Measurements from ENCODE around the gene SLC5A10.

Gene SLC5A10

GRCh38 chr17:18961634-18962493 lies 9.9 kb downstream of the SLC5A10 start:
- no peak for DNase-seq
- in situ Hi-C loops (cut with MboI; ENCODE audit: low pct_unique_long_range_greater_than_20kb, low sequenced_read_pairs) = loop anchor here (10.0 kb wide), 1 partner anchor 53 kb away; no protein-coding TSS in a partner anchor

- DNase-seq = no peak
- in situ Hi-C loops (cut with MboI; ENCODE audit: low pct_unique_long_range_greater_than_20kb, low sequenced_read_pairs) = loop anchor here (10.0 kb wide), 1 partner anchor 52 kb away; no protein-coding TSS in a partner anchor
Measured at GRCh38 chr17:18962494-18962815, 10.5 kb downstream of the SLC5A10 start.

DNA sequence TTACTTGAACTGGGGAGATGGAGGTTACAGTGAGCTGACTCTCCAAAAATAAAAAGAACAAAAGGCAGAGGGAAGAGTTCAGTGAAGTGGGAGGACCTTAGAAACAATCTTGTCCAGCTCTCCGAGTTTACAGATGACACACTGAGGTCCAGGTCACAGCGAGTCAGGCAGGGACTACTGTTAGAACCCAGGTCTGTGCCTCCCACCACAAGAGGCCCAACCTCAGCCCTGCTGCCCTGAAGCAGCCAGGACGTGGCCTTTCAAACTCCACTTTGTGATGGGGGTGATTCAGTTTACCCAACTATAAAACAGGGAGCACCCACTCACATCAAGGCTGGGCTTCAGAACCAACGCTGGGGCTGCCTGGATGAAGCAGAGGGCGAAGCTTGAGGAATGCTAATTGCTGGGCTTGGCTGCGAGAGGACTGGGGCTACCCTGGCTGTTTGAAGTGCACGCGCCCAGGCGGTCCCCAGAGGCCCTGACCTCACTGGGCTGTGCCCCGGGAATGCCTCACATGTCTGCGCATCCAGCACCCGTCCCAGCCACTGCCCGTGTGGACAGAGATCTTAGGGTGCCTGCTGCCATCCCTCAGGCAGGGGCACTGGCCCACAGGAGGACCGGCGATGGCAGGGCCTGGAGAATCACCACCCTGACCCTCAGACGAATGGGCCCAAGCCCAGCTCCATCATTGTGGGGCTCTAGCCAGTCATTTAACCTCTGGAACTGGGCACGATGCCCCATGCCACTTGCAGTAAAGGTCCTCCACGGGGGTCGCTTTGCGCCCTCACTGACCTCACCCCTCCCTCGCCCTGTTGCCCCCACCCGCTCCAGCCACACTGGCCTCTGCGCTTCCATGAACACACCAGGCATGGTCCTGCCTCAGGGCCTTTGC lies 11.4 kb downstream of the SLC5A10 start:
- no peak for DNase-seq
- in situ Hi-C loops (cut with MboI; ENCODE audit: low pct_unique_long_range_greater_than_20kb, low sequenced_read_pairs) = loop anchor here (10.0 kb wide), 1 partner anchor 51 kb away; no protein-coding TSS in a partner anchor

DNA sequence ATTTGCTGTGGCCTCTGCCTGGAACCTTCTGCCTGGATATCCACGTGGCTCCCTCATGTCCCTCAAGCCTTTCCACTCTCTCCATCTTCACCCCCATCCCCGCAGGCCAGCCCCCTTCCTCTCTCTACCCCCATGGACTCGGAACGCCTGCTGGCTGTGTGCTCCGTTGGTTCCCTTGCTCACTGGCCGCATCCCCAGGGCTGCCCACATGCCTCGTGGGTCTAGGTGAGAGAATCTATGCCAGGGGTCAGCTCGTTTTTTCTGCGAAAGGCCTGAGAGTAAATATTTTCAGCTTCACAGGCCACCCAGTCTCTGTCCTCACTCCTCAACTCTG lies 12.0 kb downstream of the SLC5A10 start:
- in situ Hi-C loops (cut with MboI; ENCODE audit: low pct_unique_long_range_greater_than_20kb, low sequenced_read_pairs) = loop anchor here (10.0 kb wide), 1 partner anchor 51 kb away; no protein-coding TSS in a partner anchor
- no peak for DNase-seq

DNA sequence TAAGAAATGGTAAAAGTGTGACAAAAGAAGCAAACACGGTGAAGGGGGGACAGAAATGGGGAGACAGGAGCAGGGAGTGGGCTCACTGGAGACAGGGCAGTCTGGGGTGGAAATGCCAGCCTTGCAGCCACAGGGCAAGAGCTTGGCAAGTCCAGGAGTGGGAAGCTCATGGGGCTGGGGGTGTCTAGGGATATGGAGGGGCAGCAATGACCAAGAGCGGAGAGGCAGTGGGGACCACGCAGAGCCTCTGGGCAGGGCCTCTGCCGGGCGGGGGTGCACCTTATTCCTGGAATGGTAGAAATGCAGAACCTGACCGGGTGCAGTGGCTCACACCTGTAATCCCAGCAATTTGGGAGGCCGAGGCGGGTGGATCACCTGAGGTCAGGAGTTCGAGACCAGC lies 12.6 kb downstream of the SLC5A10 start:
- in situ Hi-C loops (cut with MboI; ENCODE audit: low pct_unique_long_range_greater_than_20kb, low sequenced_read_pairs) = loop anchor here (10.0 kb wide), 1 partner anchor 50 kb away; no protein-coding TSS in a partner anchor
- DNase-seq = no peak

GRCh38 chr17:18965530-18966236 lies 13.7 kb downstream of the SLC5A10 start:
- in situ Hi-C loops (cut with MboI; ENCODE audit: low pct_unique_long_range_greater_than_20kb, low sequenced_read_pairs) = loop anchor here (10.0 kb wide), 1 partner anchor 49 kb away; no protein-coding TSS in a partner anchor
- DNase-seq = no peak

- no peak for DNase-seq
- in situ Hi-C loops (cut with MboI; ENCODE audit: low pct_unique_long_range_greater_than_20kb, low sequenced_read_pairs) = loop anchor here (10.0 kb wide), 1 partner anchor 48 kb away; no protein-coding TSS in a partner anchor
Measured at GRCh38 chr17:18966831-18967624, 15.1 kb downstream of the SLC5A10 start.

DNA sequence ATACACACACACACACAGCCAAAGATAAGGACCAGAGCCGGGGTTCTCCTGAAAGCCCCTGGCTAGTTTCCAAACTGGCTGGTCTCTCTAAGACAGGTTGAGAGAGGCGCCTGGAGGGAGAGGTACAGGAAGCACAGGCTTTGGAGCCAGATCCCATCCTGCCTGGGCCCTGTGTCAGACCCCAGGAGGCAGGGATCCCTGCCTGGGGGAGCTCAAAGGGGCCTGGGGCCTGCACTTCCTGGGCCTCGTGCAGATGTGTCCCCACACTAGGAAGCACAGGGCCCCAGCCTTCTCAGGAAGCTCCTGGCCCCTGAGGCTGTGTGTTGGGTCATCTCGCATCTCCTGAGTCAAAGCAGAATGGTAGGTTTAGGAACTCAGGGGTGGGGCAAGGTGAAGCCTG lies 16.0 kb downstream of the SLC5A10 start:
- in situ Hi-C loops (cut with MboI; ENCODE audit: low pct_unique_long_range_greater_than_20kb, low sequenced_read_pairs) = loop anchor here (10.0 kb wide), 1 partner anchor 47 kb away; no protein-coding TSS in a partner anchor
- peak; percentile 10 for DNase-seq

- DNase-seq = peak; percentile 15
- in situ Hi-C loops (cut with MboI; ENCODE audit: low pct_unique_long_range_greater_than_20kb, low sequenced_read_pairs) = loop anchor here (10.0 kb wide), 1 partner anchor 46 kb away; no protein-coding TSS in a partner anchor
Measured at GRCh38 chr17:18968345-18968744, 16.4 kb downstream of the SLC5A10 start.

DNA sequence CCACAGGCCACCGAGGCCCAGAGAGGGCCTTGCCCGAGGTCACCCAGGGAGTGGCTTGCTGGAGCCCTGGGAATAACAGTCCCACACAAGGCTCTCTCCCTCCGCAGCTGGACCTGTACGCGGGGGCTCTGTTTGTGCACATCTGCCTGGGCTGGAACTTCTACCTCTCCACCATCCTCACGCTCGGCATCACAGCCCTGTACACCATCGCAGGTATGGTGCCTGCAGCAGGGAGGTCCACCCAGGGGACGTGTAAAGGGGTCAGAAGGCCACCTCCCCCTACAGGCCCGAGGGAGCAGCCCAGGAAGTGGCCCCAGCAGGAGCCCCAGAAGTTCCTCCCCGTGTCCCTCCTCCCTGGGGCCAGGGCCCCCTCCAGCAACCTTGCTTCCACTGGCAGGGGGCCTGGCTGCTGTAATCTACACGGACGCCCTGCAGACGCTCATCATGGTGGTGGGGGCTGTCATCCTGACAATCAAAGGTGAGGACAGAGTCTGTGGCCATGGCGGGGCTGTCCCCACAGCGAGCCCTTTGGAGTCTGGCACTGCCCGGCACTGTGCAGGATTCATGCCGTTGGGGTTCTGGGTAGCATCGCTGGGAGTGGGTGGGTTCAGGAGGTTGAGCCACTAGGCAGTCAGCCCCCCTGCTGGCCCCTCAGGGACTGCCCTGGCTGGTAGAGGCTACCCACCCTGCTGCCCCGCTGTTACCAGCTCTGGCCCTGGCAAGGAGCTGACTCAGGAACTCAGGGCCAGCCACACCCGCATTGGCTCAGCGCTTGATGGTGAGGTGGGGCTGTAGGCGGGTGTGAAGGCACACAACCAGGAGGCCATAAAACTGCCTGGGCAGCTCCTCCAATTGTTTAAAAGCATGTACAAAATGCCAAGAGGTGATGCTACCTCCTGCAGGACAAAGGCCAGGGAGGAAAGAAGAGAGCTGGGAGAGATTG lies 17.3 kb downstream of the SLC5A10 start:
- in situ Hi-C loops (cut with MboI; ENCODE audit: low pct_unique_long_range_greater_than_20kb, low sequenced_read_pairs) = loop anchor here (10.0 kb wide), 1 partner anchor 46 kb away; no protein-coding TSS in a partner anchor
- DNase-seq = no peak

- DNase-seq = no peak
- in situ Hi-C loops (cut with MboI; ENCODE audit: low pct_unique_long_range_greater_than_20kb, low sequenced_read_pairs) = no loop called here
Measured at GRCh38 chr17:18970582-18971480, 18.9 kb downstream of the SLC5A10 start.

DNA sequence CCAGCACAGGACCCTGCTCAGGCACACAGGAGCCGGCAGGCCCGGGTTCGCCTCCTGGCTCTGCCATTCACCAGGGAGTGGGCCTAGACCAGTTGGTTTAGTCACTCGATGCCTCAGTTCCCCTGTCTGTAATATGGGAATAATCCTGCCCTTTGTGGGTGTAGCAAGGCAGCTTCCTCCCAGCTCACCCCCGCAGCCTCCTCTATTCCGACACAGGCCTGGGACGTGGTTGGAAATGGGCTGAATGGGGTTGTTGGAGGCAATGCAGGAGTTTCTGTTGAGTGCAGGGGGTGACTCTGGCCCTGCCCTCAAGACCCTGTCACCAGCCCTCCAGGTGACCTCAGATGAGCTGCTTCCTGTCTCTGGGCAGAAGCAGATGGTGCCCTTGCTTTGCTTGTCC lies 19.8 kb downstream of the SLC5A10 start:
- in situ Hi-C loops (cut with MboI; ENCODE audit: low pct_unique_long_range_greater_than_20kb, low sequenced_read_pairs) = no loop called here
- no peak for DNase-seq

DNA sequence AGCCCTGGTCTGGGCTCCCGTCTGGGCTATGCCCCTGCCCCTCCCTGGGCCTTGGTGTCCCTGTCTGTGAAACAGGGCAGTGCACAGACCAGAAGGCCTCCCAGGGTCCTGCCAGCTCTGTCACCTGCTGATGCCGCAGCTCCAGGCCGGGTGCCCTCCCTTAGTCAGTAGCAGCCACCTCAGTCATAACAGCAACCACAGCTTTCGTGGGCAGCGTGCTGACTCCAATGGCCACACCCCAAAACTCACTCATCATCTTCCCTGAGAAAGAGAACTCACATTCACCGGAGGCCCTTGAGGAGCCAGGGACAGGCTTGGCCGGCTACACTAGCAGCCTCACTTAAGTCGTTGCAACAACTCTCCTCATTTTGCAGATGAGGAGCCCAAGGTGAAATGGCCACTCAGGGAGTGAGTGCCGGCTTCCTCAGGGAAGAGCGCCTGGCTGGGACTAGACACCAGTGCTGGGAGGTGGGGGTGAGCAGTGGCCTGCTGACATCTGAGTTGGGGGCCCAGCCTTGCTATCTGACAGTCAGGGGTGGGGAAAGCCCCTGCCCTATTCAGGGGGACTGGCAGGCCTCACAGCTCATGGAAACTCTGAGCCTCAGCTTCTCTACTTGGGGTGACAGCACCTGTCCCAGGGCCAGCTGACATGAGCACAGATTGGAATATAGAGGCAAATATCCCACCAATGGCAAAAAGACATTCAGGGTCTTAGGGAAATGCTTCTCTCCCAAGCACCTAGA lies 22.6 kb downstream of the SLC5A10 start:
- no peak for DNase-seq
- in situ Hi-C loops (cut with MboI; ENCODE audit: low pct_unique_long_range_greater_than_20kb, low sequenced_read_pairs) = no loop called here

DNA sequence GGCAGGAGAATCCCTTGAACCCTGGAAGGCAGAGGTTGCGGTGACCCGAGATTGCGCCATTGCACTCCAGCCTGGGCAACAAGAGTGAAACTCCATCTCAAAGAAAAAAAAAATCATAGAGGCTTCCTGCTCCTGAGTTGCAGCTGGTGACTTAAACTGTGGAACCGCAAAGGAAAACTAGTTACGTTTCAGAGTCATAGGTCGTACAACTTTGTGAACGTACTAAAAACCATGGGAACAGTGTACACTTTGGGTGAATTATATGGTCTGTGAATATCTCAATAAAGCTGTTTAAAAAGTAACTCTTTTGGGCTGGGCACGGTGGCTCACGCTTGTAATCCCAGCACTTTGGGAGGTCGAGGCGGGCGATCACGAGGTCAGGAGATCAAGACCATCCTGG lies 23.6 kb downstream of the SLC5A10 start:
- DNase-seq = no peak
- in situ Hi-C loops (cut with MboI; ENCODE audit: low pct_unique_long_range_greater_than_20kb, low sequenced_read_pairs) = no loop called here

DNA sequence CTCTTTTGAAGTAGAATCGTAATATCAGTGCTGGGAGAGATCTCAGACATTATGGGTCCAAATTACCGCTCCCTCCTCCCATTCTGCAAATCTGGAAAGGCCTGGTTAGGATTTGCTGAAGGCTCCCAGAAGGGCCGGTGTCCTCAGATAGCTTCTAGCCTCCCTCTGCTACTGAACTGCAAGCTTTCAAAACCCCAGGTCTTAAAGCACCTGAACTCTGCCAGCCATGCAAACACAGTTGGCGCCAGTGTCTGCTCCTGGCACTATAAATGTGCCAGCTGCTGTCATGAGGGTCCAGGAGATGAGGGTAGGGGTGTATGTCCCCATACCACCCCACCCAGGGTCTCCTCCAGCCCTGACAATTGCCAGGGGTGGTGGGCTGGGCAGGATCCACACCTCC lies 24.2 kb downstream of the SLC5A10 start:
- in situ Hi-C loops (cut with MboI; ENCODE audit: low pct_unique_long_range_greater_than_20kb, low sequenced_read_pairs) = no loop called here
- DNase-seq = no peak

DNA sequence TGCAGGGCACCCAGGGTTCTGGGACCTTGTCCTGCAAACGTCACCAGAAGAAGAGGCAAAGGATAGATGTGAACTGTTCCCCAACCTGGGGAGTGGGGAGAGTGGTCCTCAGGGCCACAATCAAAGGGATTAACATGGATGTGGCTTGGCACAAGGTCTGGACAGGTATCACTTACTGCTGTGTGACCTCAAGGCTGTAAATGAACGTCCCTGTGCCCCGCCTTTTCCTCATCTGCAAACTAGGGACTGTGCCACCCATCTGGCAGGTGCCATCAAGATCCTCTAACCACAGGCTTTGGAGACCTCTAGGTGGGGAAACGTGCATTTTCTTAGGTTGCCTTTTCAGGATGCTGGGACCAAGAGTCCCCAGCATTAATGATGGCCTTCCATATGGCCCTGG lies 25.1 kb downstream of the SLC5A10 start:
- in situ Hi-C loops (cut with MboI; ENCODE audit: low pct_unique_long_range_greater_than_20kb, low sequenced_read_pairs) = no loop called here
- no peak for DNase-seq
